Measurements from ENCODE around the gene MLXIP. TPM values are rescaled to one million over a fixed set of nuclear protein-coding genes. Genes with fewer than 3 reads are reported as not detected.

The MLXIP gene
- total RNA-seq, 4 donors from 2014 or later: 99.5 to 302 (median 151) TPM

DNA sequence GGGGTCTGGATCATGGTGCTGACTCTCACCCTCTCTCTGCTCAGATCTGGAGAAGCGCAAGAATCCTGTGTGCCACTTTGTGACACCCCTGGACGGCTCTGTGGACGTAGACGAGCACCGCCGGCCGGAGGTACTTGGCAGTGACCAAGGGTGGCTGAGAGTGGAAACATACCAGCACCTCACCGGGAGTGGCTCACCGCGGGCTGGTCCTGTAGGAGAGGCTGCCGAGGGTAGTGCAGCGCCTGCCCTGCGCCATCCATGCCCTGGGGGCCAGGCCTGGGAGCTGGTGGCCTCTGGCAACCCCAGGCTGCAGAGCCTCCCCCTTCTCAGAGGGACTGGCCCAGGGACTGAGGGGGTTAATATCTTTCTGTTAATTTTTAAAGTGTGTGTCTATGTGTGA lies 49.3 kb downstream of the MLXIP start:
- Histone ChIP-seq H3K4me3 (no peak overlapping the region), H3K9me3 (no peaks in the 10 kb centered on the region), H3K36me3 (peaks cover 0 to 46% (median 20%) of the 10 kb centered on the region in 4 donors), H3K4me1 (peaks cover 34 to 43% (median 39%) of the 10 kb centered on the region in 4 donors), H3K27ac (no peak overlapping the region), H3K27me3 (no peaks in the 10 kb centered on the region)
- TF ChIP-seq POLR2AphosphoS5 (IDR thresholded peaks at IDR 0.05) (no peak), POLR2A (IDR thresholded peaks at IDR 0.05) (no peak), EP300 (IDR thresholded peaks at IDR 0.05; ENCODE audit: low read depth) (no peak)
- TF ChIP-seq, protein P1, sequence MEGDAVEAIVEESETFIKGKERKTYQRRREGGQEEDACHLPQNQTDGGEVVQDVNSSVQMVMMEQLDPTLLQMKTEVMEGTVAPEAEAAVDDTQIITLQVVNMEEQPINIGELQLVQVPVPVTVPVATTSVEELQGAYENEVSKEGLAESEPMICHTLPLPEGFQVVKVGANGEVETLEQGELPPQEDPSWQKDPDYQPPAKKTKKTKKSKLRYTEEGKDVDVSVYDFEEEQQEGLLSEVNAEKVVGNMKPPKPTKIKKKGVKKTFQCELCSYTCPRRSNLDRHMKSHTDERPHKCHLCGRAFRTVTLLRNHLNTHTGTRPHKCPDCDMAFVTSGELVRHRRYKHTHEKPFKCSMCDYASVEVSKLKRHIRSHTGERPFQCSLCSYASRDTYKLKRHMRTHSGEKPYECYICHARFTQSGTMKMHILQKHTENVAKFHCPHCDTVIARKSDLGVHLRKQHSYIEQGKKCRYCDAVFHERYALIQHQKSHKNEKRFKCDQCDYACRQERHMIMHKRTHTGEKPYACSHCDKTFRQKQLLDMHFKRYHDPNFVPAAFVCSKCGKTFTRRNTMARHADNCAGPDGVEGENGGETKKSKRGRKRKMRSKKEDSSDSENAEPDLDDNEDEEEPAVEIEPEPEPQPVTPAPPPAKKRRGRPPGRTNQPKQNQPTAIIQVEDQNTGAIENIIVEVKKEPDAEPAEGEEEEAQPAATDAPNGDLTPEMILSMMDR (IDR thresholded peaks at IDR 0.05): no peak
- intact Hi-C loops (cut with DNase I; ENCODE audit: low total_unique reads) (no loop called here), in situ Hi-C loops (cut with MboI; ENCODE audit: low pct_ligation_motif_present in 1 of 4, low pct_unique_long_range_greater_than_20kb in 1 of 4, low sequenced_read_pairs in 3 of 4) (loop anchor here in 2 of 4 donors (5.0 to 10.0 kb wide), 2 partner anchors 73 to 76 kb away; no protein-coding TSS in a partner anchor)
- no peak for DNase-seq
- 90% methylated on average over 12 of the region's 13 CpGs; no CpG with 5 or more reads in 1 of the 2 donors for WGBS, 2 donors (ENCODE audit: low coverage in 1 of 2)

DNA sequence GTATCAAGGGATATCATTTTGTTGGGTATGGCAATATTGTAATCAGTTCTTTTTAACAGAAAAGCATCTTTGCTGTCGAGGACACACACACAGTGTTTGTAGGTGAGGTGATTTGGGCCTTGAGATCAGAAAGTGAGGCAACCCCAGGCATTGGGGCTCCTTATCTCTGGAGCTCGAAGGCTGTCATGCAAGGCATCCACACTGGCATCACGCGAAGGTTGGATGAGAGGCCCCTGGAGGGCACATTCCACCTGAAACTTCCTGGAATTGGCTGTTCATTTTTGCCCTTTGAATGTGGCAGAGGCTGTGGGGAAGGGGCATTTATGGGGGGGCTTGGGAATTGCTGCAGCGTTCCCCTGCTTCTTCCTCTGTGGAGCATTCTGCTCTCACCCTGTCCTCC lies 49.9 kb downstream of the MLXIP start:
- TF ChIP-seq EP300 (IDR thresholded peaks at IDR 0.05; ENCODE audit: low read depth) (no peak), POLR2A (IDR thresholded peaks at IDR 0.05) (no peak), POLR2AphosphoS5 (IDR thresholded peaks at IDR 0.05) (no peak)
- TF ChIP-seq, protein P1 (IDR thresholded peaks at IDR 0.05): no peak
- H3K4me1 ChIP-seq: peaks cover 28 to 37% (median 33%) of the 10 kb centered on the region in 4 donors
- H3K9me3 ChIP-seq: no peaks in the 10 kb centered on the region
- H3K36me3 ChIP-seq: peaks cover 0 to 49% (median 23%) of the 10 kb centered on the region in 4 donors
- H3K27ac ChIP-seq: no peak overlapping the region
- intact Hi-C loops (cut with DNase I; ENCODE audit: low total_unique reads) (no loop called here), in situ Hi-C loops (cut with MboI; ENCODE audit: low pct_ligation_motif_present in 1 of 4, low pct_unique_long_range_greater_than_20kb in 1 of 4, low sequenced_read_pairs in 3 of 4) (loop anchor here in 2 of 4 donors (5.0 to 10.0 kb wide), 2 partner anchors 74 to 76 kb away; no protein-coding TSS in a partner anchor)
- no peaks in the 10 kb centered on the region for H3K27me3 ChIP-seq
- H3K4me3 ChIP-seq: no peak overlapping the region
- no peak for DNase-seq
- WGBS, 2 donors (ENCODE audit: low coverage in 1 of 2): 57 to 93% methylated on average over 1 to 5 of the region's 5 CpGs

DNA sequence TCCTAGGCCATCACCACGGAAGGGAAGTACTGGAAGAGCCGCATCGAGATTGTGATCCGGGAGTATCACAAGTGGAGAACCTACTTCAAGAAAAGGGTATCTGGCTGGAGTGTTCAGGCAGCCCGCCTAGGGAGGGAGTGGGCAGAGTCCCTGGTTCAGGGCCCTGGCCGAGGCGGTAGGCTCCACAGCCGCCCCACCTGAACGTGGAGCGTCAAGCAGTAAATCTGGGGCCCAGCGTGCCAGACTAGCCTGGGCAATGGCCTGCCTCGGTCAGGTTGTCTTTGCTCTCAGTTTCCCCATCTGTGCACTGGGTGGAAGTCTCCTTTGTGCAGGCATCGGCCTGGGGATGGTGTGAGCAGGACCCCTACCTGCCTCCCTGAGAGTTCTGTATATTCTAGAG lies 50.6 kb downstream of the MLXIP start:
- in situ Hi-C loops (cut with MboI; ENCODE audit: low pct_ligation_motif_present in 1 of 4, low pct_unique_long_range_greater_than_20kb in 1 of 4, low sequenced_read_pairs in 3 of 4): loop anchor here in 2 of 4 donors (5.0 to 10.0 kb wide), 2 partner anchors 74 to 77 kb away; no protein-coding TSS in a partner anchor
- H3K9me3 ChIP-seq: no peaks in the 10 kb centered on the region
- H3K27ac ChIP-seq: no peak overlapping the region
- no peaks in the 10 kb centered on the region for H3K27me3 ChIP-seq
- no peak overlapping the region for H3K4me3 ChIP-seq
- peaks cover 0 to 53% (median 24%) of the 10 kb centered on the region in 4 donors for H3K36me3 ChIP-seq
- peaks cover 24 to 32% (median 28%) of the 10 kb centered on the region in 4 donors for H3K4me1 ChIP-seq
- DNase-seq: no peak
- 90% methylated on average over 13 of the region's 13 CpGs; no CpG with 5 or more reads in 1 of the 2 donors for WGBS, 2 donors (ENCODE audit: low coverage in 1 of 2)
- TF ChIP-seq POLR2A (IDR thresholded peaks at IDR 0.05) (no peak), POLR2AphosphoS5 (IDR thresholded peaks at IDR 0.05) (no peak), EP300 (IDR thresholded peaks at IDR 0.05; ENCODE audit: low read depth) (no peak)
- TF ChIP-seq, protein P1 (IDR thresholded peaks at IDR 0.05): no peak
- intact Hi-C loops (cut with DNase I; ENCODE audit: low total_unique reads): no loop called here

DNA sequence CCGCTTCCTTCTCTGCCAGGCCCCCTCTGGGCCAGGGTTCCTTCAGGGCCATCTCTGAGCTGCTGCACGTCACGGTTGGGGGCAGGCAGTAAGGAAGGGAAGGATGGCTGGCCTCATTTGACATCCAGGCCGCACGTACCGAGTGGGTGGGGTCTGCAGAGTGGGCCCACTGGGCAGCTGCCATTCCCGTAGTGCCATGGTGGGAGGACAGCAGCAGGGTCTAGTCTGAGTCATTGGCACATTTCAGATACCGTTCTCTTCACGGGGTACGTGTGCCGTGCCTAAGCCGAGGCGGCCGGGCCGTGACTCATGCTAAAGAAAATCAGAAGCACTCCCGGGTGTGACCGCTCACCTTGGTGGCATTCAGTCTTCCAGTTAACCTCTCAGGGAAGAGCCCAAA lies 51.6 kb downstream of the MLXIP start:
- H3K27ac ChIP-seq: no peak overlapping the region
- no peak overlapping the region for H3K4me3 ChIP-seq
- 77 to 85% methylated on average over 4 to 17 of the region's 17 CpGs for WGBS, 2 donors (ENCODE audit: low coverage in 1 of 2)
- intact Hi-C loops (cut with DNase I; ENCODE audit: low total_unique reads) (no loop called here), in situ Hi-C loops (cut with MboI; ENCODE audit: low pct_ligation_motif_present in 1 of 4, low pct_unique_long_range_greater_than_20kb in 1 of 4, low sequenced_read_pairs in 3 of 4) (loop anchor here in 1 of 4 donors (10.0 kb wide), 1 partner anchor 55 kb away; the partner anchor contains the start of gene LRRC43)
- peaks cover 0 to 61% (median 27%) of the 10 kb centered on the region in 4 donors for H3K36me3 ChIP-seq
- TF ChIP-seq, protein P1 (IDR thresholded peaks at IDR 0.05): no peak
- TF ChIP-seq POLR2AphosphoS5 (IDR thresholded peaks at IDR 0.05) (no peak), POLR2A (IDR thresholded peaks at IDR 0.05) (no peak), EP300 (IDR thresholded peaks at IDR 0.05; ENCODE audit: low read depth) (no peak)
- no peaks in the 10 kb centered on the region for H3K27me3 ChIP-seq
- no peaks in the 10 kb centered on the region for H3K9me3 ChIP-seq
- H3K4me1 ChIP-seq: peaks cover 17 to 23% (median 19%) of the 10 kb centered on the region in 4 donors
- no peak for DNase-seq

Data from transverse colon (tissue), 4 donors.